Effector memory CD8-positive, alpha-beta T cell (primary cell): ENCODE results near the gene RBM20.

Source experiments
- ATAC-seq: fragments of 150-1000 bp; cut with Tn5 transposase; replicated peaks from 2 replicates; pipeline ENCODE4 v1.10.0; 2021; ENCODE audit warnings: mild to moderate bottlenecking, moderate library complexity
- DNase-seq, 3 experiments: peaks; one replicate each; pipeline ENCODE4 v3.0.0; 2021
- H3K27ac Mint-ChIP-seq, 2 donors: one replicate each; pipeline ENCODE4 v1.8.0; 2022; ENCODE audit warnings: mild to moderate bottlenecking in 2 of 2, mixed read lengths in 2 of 2, moderate library complexity in 2 of 2
- H3K27me3 Mint-ChIP-seq, 2 donors: one replicate each; pipeline ENCODE4 v1.8.0; 2022; ENCODE audit warnings: mixed read lengths in 2 of 2
- H3K36me3 Mint-ChIP-seq: one replicate; pipeline ENCODE4 v1.8.0; 2022; ENCODE audit warnings: mild to moderate bottlenecking, moderate library complexity, mixed read lengths; ENCODE audit not compliant: insufficient read depth
- H3K4me1 Mint-ChIP-seq, 2 donors: one replicate each; pipeline ENCODE4 v1.8.0; 2022; ENCODE audit warnings: low read depth in 2 of 2, mixed read lengths in 2 of 2
- H3K4me3 Mint-ChIP-seq, 2 donors: one replicate each; pipeline ENCODE4 v1.8.0; 2022; ENCODE audit warnings: mild to moderate bottlenecking in 2 of 2, mixed read lengths in 2 of 2, moderate library complexity in 2 of 2
- H3K9me3 Mint-ChIP-seq, 2 donors: one replicate each; pipeline ENCODE4 v1.8.0; 2022; ENCODE audit warnings: mixed read lengths in 2 of 2

RBM20 gene

DNA sequence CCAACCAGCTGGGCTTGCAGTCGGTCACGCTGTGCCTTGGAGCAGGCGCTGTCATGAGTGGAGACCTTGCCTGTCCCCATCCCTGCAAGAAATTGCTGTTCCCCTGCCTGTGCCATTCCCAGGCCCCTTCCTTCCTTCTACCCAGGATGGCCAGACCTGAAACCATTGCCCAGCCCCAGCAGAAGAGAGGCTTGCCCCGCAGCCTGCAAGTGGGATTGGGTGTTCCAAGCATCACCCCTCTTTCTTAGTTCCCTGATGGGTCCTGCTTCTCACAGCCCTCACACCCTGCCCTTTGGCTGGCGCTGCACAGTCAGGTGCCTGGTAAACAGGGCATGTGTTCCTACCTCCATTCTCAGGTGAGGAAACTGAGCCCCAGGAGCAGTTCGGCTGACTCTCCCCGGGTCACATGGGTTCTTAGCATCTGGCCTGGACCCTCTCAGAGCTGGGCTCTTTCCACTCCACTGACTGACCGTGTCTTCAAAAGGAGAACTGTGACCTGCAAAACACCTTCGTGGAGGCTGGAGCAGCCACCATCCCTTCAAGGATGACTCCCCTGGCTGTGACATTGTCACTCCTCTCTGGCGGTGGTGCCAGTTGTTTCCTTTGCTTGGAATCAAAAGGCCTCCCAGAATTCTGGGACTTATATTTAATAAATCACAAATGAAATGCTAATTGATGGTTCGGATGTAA, 185.7 kb downstream of the RBM20 start:
- Mint-ChIP-seq H3K27me3 (no peaks in the 10 kb centered on the region), H3K9me3 (no peaks in the 10 kb centered on the region), H3K27ac (no peak overlapping the region), H3K36me3 (no peaks in the 10 kb centered on the region), H3K4me3 (no peak overlapping the region), H3K4me1 (peaks cover 3% of the 10 kb centered on the region in 2 donors)
- no peak for DNase-seq
- ATAC-seq: no peak

DNA sequence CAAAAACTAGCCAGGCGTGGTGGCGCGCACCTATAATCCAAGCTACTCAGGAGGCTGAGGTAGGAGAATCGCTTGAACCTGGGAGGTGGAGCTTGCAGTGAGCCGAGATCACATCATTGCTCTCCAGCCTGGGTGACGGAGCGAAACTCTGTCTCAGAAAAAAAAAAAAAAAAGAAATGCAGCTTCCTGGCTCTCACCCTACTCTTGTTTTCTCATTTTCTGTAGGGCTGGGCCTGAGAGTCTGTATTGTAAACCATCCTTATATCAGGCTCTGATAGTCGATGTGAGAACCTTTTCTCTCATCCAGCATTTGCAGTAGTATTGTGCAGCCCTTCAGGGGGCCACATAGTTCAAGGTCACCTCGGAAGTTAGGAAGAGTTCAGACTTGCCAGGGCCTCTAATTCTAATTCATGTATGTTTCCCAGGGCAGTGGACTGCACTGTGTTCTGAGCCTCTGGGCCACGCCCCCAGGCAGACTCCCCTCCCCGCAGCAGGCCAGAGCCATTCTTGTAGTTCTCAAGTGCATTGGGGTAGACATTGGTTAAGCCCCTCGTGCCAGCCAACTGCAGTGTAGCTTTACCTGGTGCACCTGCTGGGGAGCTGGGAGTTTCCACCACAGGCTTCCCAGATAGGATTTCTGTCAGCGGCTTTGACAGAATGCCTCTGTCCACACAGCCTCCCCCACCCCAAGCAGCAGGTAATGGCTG, 189.3 kb downstream of the RBM20 start:
- Mint-ChIP-seq H3K4me3 (no peak overlapping the region), H3K27me3 (no peaks in the 10 kb centered on the region), H3K27ac (no peak overlapping the region), H3K36me3 (no peaks in the 10 kb centered on the region), H3K4me1 (peaks cover 4% of the 10 kb centered on the region in 2 donors), H3K9me3 (no peaks in the 10 kb centered on the region)
- ATAC-seq: no peak
- no peak for DNase-seq

DNA sequence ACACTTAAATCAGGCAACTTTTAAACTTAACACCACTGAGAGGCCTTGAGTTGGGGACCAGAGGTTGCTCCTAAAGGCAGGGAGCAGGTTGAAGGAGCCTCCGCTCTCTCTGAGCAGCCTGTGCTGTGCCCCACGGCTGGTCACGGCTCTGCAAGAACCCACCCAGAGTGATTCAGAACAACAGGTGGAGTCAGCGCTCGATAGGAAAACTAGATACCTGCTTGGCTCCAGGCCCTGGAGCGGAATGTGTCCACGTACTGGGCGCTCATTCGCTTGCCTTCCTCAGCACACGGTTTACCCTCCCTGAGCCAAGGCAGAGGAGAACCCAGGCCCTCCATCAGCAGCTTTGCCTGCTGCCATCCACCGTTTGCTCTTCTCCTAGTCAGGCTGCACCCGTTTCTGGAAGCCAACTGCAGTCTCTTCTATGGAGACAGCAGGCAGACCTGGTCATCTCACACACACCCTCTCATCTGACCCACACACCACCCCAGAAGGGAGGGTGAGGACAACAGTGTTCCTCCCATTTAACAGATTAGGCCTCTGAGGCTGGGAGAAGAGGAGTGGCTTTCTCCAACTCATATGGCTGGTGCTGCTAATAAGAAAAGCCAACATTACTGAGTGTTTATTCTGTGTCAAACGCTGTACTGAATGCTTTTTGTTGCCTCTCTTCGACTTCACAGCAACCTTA, 189.9 kb downstream of the RBM20 start:
- no peak for ATAC-seq
- Mint-ChIP-seq H3K9me3 (no peaks in the 10 kb centered on the region), H3K27me3 (no peaks in the 10 kb centered on the region), H3K27ac (peak overlapping the region in 1 of 2 donors; percentile 49), H3K4me3 (no peak overlapping the region), H3K4me1 (peaks cover 4% of the 10 kb centered on the region in 2 donors), H3K36me3 (no peaks in the 10 kb centered on the region)
- DNase-seq: no peak

DNA sequence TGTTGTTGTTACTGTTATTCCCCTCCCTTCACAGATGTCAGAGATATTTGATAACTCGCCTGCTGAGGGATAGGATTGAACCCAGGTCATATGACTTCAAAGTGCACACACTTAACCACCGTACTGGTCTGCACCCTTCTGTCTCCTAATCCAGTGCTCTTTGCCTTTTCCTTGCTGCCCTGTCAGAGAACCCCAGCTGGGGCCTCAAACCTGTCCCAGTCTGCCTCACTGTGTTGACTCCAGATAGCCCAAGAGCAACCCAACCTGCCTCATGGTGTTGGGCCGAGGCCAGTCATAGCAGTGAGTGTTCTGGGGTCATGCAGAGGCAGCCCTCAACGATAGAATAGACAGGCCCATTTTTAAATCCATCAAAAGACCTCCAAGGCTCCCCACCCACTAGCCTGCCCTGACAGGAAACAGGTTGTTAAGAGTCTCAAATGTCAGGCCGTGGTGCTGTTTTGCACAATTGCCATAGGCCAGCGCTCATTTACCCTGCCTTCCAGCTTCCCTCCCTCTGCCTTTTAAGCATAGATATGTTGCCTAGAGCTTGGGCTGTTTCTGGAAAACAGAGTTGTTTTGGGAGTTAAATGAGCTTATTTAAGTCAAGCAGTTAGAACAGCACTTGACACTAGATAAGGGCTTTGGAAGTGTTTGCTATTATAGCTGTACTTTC, 190.6 kb downstream of the RBM20 start:
- peaks cover 4% of the 10 kb centered on the region in 2 donors for H3K4me1 Mint-ChIP-seq
- no peak overlapping the region for H3K4me3 Mint-ChIP-seq
- ATAC-seq: no peak
- no peaks in the 10 kb centered on the region for H3K27me3 Mint-ChIP-seq
- H3K9me3 Mint-ChIP-seq: no peaks in the 10 kb centered on the region
- H3K36me3 Mint-ChIP-seq: no peaks in the 10 kb centered on the region
- DNase-seq: no peak
- H3K27ac Mint-ChIP-seq: peak overlapping the region in 1 of 2 donors; percentile 49

DNA sequence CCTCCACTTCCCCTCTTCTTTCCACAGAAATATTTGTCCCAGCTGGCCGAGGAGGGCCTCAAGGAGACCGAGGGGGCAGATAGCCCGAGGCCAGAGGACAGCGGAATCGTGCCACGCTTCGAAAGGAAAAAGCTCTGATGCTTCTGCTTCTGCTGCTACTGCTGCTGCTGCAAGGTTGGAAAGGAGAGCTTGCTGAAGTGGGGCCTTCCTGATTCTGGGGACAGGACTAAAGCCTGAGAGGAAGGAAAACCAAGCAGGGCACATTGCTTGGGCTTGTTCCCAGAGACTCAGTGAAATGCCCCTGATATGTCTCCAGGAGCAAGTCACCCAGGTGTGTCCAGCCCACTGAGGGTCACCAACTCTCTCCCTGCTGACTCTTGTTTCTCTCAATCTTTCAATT, 191.7 kb downstream of the RBM20 start:
- Mint-ChIP-seq H3K4me1 (peaks cover 4% of the 10 kb centered on the region in 2 donors), H3K9me3 (no peaks in the 10 kb centered on the region), H3K27me3 (no peaks in the 10 kb centered on the region), H3K4me3 (no peak overlapping the region), H3K27ac (peak overlapping the region in 1 of 2 donors; percentile 8), H3K36me3 (no peaks in the 10 kb centered on the region)
- ATAC-seq (no peak), DNase-seq (no peak)

DNA sequence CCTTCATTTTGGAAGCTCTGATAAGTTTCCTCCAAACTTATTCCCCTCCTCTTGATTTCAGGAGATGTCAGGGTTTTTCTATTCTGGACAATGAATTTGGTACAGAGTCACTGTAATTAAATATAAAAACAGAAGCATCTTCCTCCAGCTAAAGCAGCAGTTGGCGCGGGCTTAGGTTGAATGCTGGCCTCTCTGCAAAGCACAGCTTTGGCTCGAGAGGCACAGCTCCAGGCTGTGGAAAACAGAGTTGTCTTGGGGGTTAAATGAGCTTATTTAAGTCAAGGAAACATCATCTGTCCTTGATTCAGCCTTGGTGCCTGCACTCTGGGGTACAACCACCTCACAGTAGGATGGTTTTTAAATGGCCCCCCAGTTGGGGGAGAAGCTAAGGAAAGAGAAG, 192.6 kb downstream of the RBM20 start:
- no peaks in the 10 kb centered on the region for H3K27me3 Mint-ChIP-seq
- H3K36me3 Mint-ChIP-seq: peaks cover 1% of the 10 kb centered on the region
- H3K4me3 Mint-ChIP-seq: no peak overlapping the region
- H3K4me1 Mint-ChIP-seq: peaks cover 4 to 6% of the 10 kb centered on the region in 2 donors
- DNase-seq: no peak
- H3K9me3 Mint-ChIP-seq: no peaks in the 10 kb centered on the region
- no peak for ATAC-seq
- no peak overlapping the region for H3K27ac Mint-ChIP-seq

DNA sequence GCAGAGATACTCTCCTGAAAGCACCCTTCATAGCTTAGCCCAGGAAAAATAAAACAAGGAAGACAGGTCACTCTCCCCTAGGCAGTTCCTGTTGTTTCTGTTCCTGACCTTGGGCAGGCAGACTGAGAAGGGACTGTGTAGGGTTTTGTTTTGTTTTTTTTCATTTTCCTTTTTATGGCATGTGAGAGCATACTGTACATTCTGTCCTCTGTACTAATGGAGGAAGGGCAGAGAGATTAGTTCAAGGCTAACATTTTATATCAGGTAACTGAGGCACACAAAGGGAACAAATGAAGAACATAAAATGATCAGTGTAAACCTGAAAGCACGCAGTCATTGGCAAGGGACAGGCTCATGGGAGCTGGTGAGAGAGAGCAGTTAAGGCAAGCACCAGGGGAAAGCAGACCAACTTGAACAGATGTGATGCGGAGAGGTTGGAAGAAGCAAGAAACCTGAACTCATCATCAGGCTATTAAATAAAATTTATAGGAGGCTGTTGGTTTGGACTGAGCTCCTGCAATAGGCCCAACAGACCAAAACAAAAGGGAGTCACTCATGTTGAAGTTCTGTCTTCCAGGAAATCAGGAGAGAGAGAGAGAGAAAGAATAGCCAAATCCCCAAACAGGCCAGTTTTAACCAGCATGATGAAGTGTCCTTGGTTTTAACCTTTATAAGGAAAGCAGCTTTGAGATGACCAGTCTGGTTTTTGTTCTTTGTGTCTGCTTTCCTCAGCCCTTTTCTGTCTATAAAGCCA, 193.5 kb downstream of the RBM20 start:
- H3K9me3 Mint-ChIP-seq: no peaks in the 10 kb centered on the region
- no peak overlapping the region for H3K27ac Mint-ChIP-seq
- H3K36me3 Mint-ChIP-seq: peaks cover 4% of the 10 kb centered on the region
- ATAC-seq (no peak), DNase-seq (no peak)
- no peaks in the 10 kb centered on the region for H3K27me3 Mint-ChIP-seq
- H3K4me3 Mint-ChIP-seq: no peak overlapping the region
- H3K4me1 Mint-ChIP-seq: peaks cover 11 to 12% of the 10 kb centered on the region in 2 donors

DNA sequence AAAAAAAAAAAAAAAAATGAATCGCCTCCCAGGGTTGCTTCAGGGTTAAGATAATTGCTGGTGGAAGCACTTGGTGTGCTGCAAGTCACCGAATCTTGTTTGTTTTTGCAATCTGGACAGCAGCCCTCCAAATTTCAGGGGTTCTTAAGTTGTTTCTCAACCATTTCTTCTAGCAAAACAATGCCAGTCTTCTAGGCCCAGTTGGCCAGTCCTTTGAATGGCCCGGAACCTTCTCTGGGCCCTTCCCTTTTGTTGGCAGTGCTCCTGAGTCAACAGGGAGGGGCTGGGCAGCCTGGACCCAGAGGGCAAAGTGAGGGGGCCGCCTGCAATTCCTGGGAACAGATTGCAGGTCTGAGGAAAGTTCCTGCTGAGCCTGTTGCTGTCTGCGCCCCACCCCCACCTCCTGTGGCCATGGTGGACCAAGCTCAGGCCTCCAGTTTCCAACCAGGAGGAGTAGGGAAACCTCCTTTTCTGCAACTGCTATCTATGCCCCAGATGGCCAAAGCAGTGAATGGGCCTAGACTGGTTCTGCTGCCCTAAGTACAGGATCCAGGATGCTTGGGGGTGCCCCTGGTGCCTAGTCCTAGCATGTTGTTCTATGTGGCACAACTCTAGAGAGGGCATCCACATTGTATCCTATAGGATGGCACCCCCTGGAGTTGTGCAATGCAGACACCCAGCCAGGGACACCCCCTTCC, 196.2 kb downstream of the RBM20 start:
- H3K27me3 Mint-ChIP-seq: no peaks in the 10 kb centered on the region
- H3K36me3 Mint-ChIP-seq: peaks cover 4% of the 10 kb centered on the region
- H3K9me3 Mint-ChIP-seq: no peaks in the 10 kb centered on the region
- ATAC-seq (no peak), DNase-seq (no peak)
- no peak overlapping the region for H3K4me3 Mint-ChIP-seq
- H3K4me1 Mint-ChIP-seq: peaks cover 26 to 29% of the 10 kb centered on the region in 2 donors
- H3K27ac Mint-ChIP-seq: no peak overlapping the region

DNA sequence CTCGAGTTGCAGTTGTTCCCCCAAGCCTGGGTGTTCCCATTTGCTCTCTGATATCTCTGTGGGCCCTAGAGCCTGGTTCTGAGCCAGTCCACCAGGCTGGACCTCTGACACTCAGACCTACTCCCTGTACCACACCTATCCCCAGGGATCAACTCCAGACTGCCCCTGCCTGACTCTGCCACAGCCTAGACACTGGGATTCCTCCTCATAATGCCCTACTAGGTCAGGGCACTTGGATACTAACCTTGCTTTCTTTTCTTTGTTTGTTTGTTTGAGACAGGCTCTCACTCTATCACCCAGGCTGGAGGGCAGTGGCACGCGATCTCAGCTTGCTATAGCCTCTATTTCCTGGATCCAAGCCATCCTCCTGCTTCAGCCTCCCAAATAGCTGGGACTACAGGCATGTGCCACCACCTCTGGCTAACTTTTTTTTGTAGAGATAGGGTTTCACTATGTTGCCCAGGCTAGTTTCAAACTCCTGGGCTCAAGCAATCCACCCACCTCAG, 196.8 kb downstream of the RBM20 start:
- DNase-seq (no peak), ATAC-seq (no peak)
- H3K27me3 Mint-ChIP-seq: no peaks in the 10 kb centered on the region
- no peak overlapping the region for H3K4me3 Mint-ChIP-seq
- no peaks in the 10 kb centered on the region for H3K9me3 Mint-ChIP-seq
- peaks cover 31 to 35% of the 10 kb centered on the region in 2 donors for H3K4me1 Mint-ChIP-seq
- peaks cover 4% of the 10 kb centered on the region for H3K36me3 Mint-ChIP-seq
- peak overlapping the region in 1 of 2 donors; percentile 81 for H3K27ac Mint-ChIP-seq

DNA sequence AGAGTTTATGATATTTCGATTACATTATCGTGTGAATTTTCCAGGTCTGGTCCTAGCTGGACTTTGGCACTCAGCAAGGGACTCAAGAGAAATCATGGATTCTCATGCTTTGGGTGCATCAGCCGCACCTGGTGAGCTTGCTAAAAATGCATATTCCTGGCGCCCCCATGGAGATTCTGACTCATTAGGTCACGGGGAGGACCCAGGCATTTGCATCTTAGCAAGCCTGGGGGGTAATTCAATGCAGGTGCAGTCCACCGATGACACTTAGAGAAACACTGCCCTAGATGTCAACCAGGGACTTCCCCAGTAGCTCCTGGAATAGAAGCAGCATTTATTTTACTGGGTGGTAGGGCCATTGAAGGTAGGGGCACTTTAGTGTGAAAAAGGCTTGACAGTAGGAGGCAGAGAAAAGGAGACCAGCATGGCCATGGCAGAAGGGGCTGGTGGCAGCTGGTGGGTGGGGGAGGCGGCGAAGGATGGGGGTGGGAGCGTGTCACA, 197.7 kb downstream of the RBM20 start:
- Mint-ChIP-seq H3K27me3 (no peaks in the 10 kb centered on the region), H3K27ac (peak overlapping the region in 1 of 2 donors; percentile 81), H3K4me3 (no peak overlapping the region), H3K4me1 (peaks cover 37 to 43% of the 10 kb centered on the region in 2 donors), H3K36me3 (peaks cover 4% of the 10 kb centered on the region), H3K9me3 (no peaks in the 10 kb centered on the region)
- no peak for DNase-seq
- ATAC-seq: no peak

DNA sequence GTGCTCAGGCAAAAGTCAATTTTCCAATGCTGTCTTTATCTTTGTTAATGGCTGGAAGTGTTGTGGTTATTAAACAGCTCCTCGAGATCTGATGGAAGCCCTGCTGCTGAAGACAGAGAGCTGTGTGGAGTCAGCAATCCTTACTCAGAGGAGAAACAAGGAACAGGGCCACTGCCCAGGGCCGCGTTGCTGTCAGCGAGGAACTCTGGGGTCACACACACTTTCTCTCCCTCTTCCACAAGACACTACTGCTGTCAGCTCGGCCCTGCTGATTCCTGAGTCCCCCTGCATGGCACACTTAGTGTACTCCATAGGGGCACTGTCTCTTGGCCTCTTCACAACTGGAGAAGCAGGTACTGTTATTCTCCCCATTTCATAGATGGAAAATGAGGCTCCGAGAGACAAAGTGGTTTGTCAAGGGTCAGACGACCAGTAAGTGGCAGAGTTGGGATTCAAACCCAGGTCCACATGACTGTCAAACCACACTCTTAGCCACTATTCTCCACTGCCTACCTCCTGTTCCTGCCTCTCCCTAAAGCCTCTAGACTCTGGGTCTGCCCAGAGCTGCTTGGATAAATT, 198.3 kb downstream of the RBM20 start:
- peaks cover 40 to 48% of the 10 kb centered on the region in 2 donors for H3K4me1 Mint-ChIP-seq
- H3K4me3 Mint-ChIP-seq: peak overlapping the region in 1 of 2 donors; percentile 33
- H3K27ac Mint-ChIP-seq: peak overlapping the region; percentile 87 to 90
- DNase-seq (no peak), ATAC-seq (no peak)
- no peaks in the 10 kb centered on the region for H3K27me3 Mint-ChIP-seq
- peaks cover 4% of the 10 kb centered on the region for H3K36me3 Mint-ChIP-seq
- H3K9me3 Mint-ChIP-seq: no peaks in the 10 kb centered on the region

DNA sequence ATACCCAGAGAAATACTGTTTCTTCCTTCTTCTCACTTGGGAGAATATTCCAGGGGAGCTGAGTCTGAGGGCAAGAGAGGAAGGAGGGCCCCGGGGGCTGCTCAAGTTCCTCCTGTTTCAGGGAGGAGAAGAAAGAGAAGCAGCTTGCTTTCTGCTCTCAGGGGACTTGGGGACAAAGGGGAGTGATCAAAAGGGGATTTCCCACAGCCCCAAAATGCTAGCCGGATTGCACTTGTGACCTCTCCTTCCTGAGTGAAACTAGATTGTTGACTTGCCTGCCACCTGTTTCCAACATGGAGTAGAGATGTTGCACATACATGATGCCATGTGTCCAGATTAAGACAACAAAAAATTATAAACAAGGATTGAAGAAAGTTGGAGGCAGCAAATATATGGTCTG, 198.9 kb downstream of the RBM20 start:
- peak overlapping the region; percentile 23 to 33 for H3K4me3 Mint-ChIP-seq
- H3K4me1 Mint-ChIP-seq: peaks cover 42 to 49% of the 10 kb centered on the region in 2 donors
- H3K27me3 Mint-ChIP-seq: no peaks in the 10 kb centered on the region
- DNase-seq (peak; percentile 41 to 47 (median 46)), ATAC-seq (peak; percentile 94)
- no peaks in the 10 kb centered on the region for H3K9me3 Mint-ChIP-seq
- peak overlapping the region; percentile 87 to 90 for H3K27ac Mint-ChIP-seq
- H3K36me3 Mint-ChIP-seq: peaks cover 4% of the 10 kb centered on the region
